ENCODE data around the gene FBN1.

The FBN1 gene

GRCh38 chr15:48388910-48389309, 256.6 kb downstream of the FBN1 start:
- DNase-seq: no peak

GRCh38 chr15:48388016-48388851, 257.3 kb downstream of the FBN1 start:
- no peak for DNase-seq

- no peak for DNase-seq
These were observed 260.3 kb downstream of the FBN1 start for GRCh38 chr15:48385031-48385830.

GRCh38 chr15:48384616-48385015, 260.9 kb downstream of the FBN1 start:
- DNase-seq: no peak

GRCh38 chr15:48383031-48383430, 262.5 kb downstream of the FBN1 start:
- DNase-seq: no peak

GRCh38 chr15:48381861-48382260, 263.6 kb downstream of the FBN1 start:
- no peak for DNase-seq

GRCh38 chr15:48380198-48380597, 265.3 kb downstream of the FBN1 start:
- DNase-seq: no peak

- no peak for DNase-seq
These were observed 269.7 kb downstream of the FBN1 start for GRCh38 chr15:48375767-48376166.

GRCh38 chr15:48374472-48374871, 271.0 kb downstream of the FBN1 start:
- DNase-seq: no peak

GRCh38 chr15:48373821-48374451, 271.6 kb downstream of the FBN1 start:
- DNase-seq: no peak

- DNase-seq: no peak
These were observed 273.5 kb downstream of the FBN1 start for GRCh38 chr15:48371961-48372360.

- DNase-seq: no peak
These were observed 274.0 kb downstream of the FBN1 start for GRCh38 chr15:48371550-48371949.

- DNase-seq: no peak
These were observed 275.0 kb downstream of the FBN1 start for GRCh38 chr15:48370460-48370859.

GRCh38 chr15:48367483-48367882, 278.0 kb downstream of the FBN1 start:
- DNase-seq: no peak

- DNase-seq: no peak
These were observed 278.8 kb downstream of the FBN1 start for GRCh38 chr15:48366584-48367312.

GRCh38 chr15:48365575-48365974, 279.9 kb downstream of the FBN1 start:
- no peak for DNase-seq

- no peak for DNase-seq
These were observed 282.0 kb downstream of the FBN1 start for GRCh38 chr15:48363474-48363873.

GRCh38 chr15:48361685-48362084, 283.8 kb downstream of the FBN1 start:
- DNase-seq: no peak

GRCh38 chr15:48360841-48361240, 284.7 kb downstream of the FBN1 start:
- DNase-seq: no peak

All from CD4-positive, alpha-beta T cell treated with Interleukin-12 subunit alpha and Interleukin-12 subunit beta, for 1 hour (primary cell).